ENCODE results near the gene SNAPC3.
"Not testable (repeated sequence)": the region's sequence is repeated elsewhere in the genome, so short reads cannot be mapped to it uniquely, and the experiment has no call there.

The SNAPC3 gene

DNA sequence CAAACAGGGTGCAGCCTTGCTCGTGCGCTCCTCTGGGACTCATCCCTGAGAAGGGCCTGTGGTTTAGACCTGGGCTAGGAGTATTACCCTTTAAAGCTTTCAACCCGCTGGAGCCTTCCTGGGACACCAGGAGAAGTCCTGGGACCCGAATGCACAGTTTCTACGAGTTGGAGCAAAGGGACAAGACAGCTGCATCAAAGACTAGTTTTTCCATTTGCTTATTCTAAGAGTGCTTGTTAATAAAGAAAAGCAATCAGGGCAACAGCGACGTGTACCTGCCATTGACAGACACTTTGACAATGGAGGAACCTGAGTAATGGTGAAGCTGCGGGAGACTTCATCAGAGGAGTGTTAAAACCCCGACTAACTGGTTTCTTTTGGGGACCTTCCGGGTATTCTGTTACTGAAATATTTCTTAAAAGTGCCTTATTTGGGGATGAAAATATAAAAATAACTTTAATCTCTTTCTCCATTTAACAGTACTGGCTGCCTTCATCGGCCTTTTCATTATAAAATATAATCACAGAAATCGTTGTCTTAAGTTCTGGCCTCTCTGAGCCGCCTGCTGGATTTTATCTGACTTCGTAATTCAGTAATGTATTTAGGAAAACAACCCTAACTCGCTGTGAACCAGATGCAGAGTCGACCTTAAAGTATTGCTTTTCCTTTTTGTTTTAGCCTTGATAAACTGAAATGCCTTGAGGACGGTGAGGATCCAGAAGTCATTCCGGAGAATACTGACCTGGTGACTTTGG is 732 bp downstream of the SNAPC3 start:
- DNase-seq (ENCODE audit: low read depth in 2 of 2, low spot score in 1 of 2): no peak

- no peak for DNase-seq (ENCODE audit: low read depth in 2 of 2, low spot score in 1 of 2)
Measured at GRCh38 chr9:15426019-15426418, 3.3 kb downstream of the SNAPC3 start.

GRCh38 chr9:15427702-15428101 is 5.0 kb downstream of the SNAPC3 start:
- DNase-seq (ENCODE audit: low read depth in 2 of 2, low spot score in 1 of 2): not testable (repeated sequence)

DNA sequence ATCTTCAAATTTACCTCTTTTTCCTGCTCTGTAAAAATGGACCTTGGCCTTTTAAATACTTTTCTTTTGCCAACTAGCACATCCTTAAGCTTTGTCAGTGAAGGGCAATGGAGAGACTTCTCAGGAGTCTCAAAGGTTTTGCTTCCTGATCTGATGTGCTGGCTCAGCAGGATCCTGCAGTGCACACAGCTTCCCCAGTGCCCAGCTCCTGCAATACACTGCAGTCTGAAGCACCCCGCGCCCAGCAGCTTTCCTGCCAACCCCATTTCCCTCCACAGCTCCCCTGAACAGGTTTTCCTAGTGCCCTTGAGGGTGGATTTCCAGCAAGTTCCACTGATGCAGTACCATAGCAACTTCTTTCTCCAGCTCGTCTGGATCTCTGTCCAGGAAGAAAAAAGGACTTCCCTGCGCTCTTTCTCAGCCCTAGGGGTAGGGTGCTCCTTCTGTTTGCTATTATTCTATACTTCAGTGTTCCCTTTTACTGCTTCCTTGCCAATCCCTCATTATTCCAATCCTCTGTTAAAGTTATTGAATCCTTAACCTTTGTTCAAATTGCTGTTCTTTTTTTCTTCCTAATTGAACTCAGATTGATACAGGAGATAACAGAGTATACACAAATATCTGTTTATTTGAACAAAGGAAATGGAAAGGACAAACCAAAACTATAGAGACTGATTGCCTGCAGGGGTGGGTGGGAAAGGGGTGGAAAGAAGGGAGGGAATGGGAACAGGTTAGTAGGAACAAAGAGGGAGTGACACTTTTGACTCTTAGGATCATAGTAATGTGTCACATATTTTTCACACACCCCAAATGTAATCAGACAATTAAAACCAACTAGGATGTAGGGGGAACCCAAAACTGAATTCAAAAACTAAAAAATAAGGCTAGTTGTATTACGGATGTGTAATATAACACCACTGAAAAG is 8.5 kb downstream of the SNAPC3 start:
- no peak for DNase-seq (ENCODE audit: low read depth in 2 of 2, low spot score in 1 of 2)

DNA sequence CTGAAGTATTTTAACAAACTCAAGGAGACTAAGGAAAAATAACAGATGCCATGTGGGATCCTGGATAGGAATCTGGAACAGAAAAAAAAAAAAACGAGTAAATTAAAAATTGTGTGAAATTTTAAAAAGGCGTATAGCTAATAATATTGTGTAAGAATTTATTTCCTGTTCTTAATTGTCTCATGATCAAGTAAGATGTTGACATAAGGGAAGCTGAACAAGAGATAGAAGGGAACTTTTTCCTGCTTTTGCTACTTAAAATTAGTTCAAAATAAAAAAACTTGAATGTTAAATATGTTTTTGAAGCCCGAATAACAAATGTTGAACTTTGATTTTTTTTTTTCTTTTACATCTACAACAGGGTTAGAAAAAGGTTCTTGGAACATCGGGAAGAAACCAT is 10.5 kb downstream of the SNAPC3 start:
- no peak for DNase-seq (ENCODE audit: low read depth in 2 of 2, low spot score in 1 of 2)

DNA sequence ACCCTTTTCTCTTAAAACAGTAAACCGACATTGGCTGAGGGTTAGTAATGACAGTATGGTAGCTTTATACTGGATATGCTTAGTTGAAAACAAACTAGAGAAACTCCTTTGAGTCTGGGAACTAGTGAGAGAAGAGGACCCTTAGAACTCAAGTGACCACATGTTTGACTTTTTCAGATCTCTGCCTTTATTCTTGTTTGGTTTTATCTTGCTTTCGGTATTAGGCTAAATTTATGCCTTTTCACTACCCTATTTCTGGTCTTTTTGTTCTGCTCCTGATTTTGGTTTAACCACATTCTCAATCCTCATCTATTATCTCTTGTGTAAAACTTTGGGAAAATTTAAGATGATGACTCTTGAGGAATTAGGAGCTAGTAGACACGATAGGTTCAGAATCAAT is 11.0 kb downstream of the SNAPC3 start:
- no peak for DNase-seq (ENCODE audit: low read depth in 2 of 2, low spot score in 1 of 2)

GRCh38 chr9:15438891-15439290 is 16.2 kb downstream of the SNAPC3 start:
- DNase-seq (ENCODE audit: low read depth in 2 of 2, low spot score in 1 of 2): no peak

GRCh38 chr9:15441841-15442240 is 19.2 kb downstream of the SNAPC3 start:
- DNase-seq (ENCODE audit: low read depth in 2 of 2, low spot score in 1 of 2): not testable (repeated sequence)

- not testable (repeated sequence) for DNase-seq (ENCODE audit: low read depth in 2 of 2, low spot score in 1 of 2)
Measured at GRCh38 chr9:15442264-15442663, 19.6 kb downstream of the SNAPC3 start.

GRCh38 chr9:15444141-15444540 is 21.5 kb downstream of the SNAPC3 start:
- DNase-seq (ENCODE audit: low read depth in 2 of 2, low spot score in 1 of 2): no peak

DNA sequence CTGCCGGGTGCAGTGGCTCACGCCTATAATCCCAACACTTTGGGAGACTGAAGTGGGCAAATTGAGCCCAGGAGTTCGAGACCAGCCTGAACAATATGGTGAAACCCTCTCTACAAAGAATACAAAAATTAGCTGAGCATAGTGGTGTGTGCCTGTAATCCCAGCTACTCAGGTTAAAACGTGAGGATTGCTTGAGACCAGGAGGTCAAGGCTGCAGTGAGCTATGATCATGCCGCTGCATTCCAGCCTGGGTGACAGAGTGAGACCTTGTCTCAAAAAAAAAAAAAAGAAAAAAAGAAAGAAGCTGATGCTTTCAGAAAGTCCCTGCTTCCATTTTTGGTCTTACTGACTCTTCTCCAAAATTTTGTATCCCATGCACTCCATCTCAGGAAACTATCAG is 31.3 kb downstream of the SNAPC3 start:
- no peak for DNase-seq (ENCODE audit: low read depth in 2 of 2, low spot score in 1 of 2)

GRCh38 chr9:15461056-15461455 is 38.4 kb downstream of the SNAPC3 start:
- DNase-seq (ENCODE audit: low read depth in 2 of 2, low spot score in 1 of 2): no peak

DNA sequence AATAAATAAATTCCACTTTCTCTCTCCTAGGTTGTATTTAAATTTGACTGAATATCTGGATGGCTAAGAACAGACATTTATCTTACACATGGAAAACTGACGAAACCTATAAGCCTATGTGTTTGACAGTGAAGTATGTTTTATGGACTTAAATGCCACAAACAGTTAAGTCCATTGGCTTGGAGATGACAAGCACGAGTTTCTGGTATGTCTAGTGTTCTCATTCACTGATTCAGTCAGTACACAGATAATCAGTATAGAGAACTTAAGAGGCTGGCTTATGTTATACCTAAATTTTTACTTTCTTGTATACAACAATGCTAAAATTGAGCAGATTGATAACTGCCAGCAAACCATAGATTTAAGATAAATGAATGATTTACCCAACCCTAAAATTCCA is 38.9 kb downstream of the SNAPC3 start:
- no peak for DNase-seq (ENCODE audit: low read depth in 2 of 2, low spot score in 1 of 2)

DNA sequence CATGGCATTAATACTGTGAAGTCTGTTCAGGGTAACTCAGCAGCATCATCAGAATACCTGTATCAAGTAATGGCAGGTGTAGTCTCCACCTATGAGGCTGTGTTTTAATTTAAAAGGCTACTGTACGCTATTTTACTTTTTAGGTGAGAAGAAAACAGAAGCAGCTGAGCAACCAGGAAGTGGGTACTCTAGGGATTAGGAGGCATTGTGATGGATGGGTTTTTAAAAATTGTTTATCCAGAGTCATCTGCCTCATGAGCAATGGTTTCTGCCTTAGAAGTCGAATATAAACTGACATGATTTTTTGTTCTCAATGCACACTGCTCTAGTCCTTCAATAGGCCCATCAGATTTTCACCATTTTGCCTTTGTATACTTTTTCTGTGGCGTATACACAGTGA is 45.5 kb downstream of the SNAPC3 start:
- DNase-seq (ENCODE audit: low read depth in 2 of 2, low spot score in 1 of 2): no peak

DNA sequence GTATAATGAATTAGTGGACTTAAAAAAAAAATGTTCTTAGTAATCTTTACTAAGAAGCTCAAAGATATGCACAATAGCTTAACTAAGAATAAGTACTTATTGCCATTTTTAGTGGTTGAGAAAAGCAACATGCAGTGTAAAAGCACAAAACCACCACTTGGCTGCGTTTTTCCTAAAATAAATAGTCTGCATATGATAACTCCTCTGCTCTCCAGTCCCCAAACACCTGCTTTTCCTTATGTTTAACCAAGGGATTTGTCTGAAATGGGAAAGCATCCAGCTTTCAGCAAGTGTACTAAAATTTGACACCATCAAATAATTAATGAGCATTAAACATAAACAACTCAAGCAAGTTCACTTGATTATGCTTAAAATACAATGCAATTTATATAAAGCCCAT is 46.7 kb downstream of the SNAPC3 start:
- DNase-seq (ENCODE audit: low read depth in 2 of 2, low spot score in 1 of 2): no peak

- DNase-seq (ENCODE audit: low read depth in 2 of 2, low spot score in 1 of 2): no peak
Measured at GRCh38 chr9:15469862-15470261, 47.2 kb downstream of the SNAPC3 start.

- no peak for DNase-seq (ENCODE audit: low read depth in 2 of 2, low spot score in 1 of 2)
Measured at GRCh38 chr9:15475923-15476536, 53.4 kb downstream of the SNAPC3 start.

- no peak for DNase-seq (ENCODE audit: low read depth in 2 of 2, low spot score in 1 of 2)
Measured at GRCh38 chr9:15480028-15480427, 57.4 kb downstream of the SNAPC3 start.

- no peak for DNase-seq (ENCODE audit: low read depth in 2 of 2, low spot score in 1 of 2)
Measured at GRCh38 chr9:15482146-15482545, 59.5 kb downstream of the SNAPC3 start.

DNA sequence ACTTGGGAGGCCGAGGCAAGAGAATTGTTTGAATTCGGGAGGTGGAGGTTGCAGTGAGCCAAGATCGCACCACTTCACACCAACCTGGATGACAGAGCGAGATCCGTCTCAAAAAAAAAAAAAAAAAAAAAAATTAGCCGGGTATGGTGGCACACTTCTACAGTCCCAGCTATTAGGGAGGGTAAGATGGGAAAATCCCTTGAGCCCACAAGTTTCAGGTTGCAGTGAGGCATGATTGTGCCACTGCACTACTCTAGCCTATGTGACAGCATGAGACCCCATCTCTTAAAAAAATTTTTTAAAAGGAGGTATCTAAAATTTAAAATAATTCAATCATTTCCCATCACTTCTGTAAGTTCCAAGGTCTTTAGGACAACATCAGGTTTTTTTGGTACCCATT is 62.1 kb downstream of the SNAPC3 start:
- no peak for DNase-seq (ENCODE audit: low read depth in 2 of 2, low spot score in 1 of 2)

- no peak for DNase-seq (ENCODE audit: low read depth in 2 of 2, low spot score in 1 of 2)
Measured at GRCh38 chr9:15485836-15486666, 63.4 kb downstream of the SNAPC3 start.
